ENCODE measurements around the gene TWNK.

TWNK gene

GRCh38 chr10:100960251-100960650 is 27.1 kb upstream of the TWNK start:
- no peak for DNase-seq (ENCODE audit: low read depth)
- no peak for TF ChIP-seq CTCF (IDR thresholded peaks at IDR 0.05; ENCODE audit: low read depth, low read length, missing control alignments)
- H3K4me3 ChIP-seq (ENCODE audit: low read depth, low read length), result no peak overlapping the region

- no peak overlapping the region for H3K4me3 ChIP-seq (ENCODE audit: low read depth, low read length)
- TF ChIP-seq CTCF (IDR thresholded peaks at IDR 0.05; ENCODE audit: low read depth, low read length, missing control alignments), result no peak
- no peak for DNase-seq (ENCODE audit: low read depth)
Observed at GRCh38 chr10:100962351-100963080, 24.8 kb upstream of the TWNK start.

DNA sequence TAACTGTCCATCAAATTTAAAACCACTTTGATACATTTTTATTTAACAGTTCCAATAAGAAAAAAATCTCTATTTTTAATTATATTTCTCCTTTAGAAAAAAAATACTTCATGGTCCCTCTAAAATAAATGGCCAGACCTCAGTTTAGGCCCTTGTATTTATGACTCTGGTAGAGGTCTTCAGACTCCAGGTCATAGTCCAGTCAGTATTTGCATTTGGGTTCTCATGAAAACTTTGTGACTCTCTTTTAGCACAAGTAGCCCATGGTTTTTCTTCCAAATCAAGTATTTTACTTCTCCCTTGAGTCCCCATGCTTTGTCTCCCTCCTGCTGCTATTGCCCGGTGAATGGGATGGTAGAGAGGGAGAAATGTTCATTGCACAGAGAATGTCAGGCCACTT is 23.5 kb upstream of the TWNK start:
- no peak overlapping the region for H3K4me3 ChIP-seq (ENCODE audit: low read depth, low read length)
- DNase-seq (ENCODE audit: low read depth), result no peak
- TF ChIP-seq CTCF (IDR thresholded peaks at IDR 0.05; ENCODE audit: low read depth, low read length, missing control alignments), result no peak

DNA sequence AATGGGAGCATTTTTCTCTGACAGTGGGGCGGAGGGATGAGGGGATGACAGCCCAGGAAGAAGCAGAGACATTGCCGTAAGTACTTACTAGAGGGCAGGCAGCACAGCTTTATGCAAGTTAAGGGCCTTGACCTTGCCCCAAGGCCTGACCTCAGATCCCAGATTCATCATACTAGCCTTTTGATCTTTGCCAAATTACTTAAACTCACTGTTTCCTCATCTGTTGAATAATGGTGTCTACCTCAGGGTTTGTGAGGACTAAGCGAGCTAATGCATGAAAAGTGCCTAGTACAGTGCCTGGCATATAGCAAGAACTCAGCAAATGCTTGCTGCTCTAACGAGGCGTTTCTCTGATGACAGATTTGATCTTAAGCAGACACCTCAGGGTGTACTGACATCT is 21.5 kb upstream of the TWNK start:
- TF ChIP-seq CTCF (IDR thresholded peaks at IDR 0.05; ENCODE audit: low read depth, low read length, missing control alignments), result no peak
- DNase-seq (ENCODE audit: low read depth), result no peak
- H3K4me3 ChIP-seq (ENCODE audit: low read depth, low read length), result no peak overlapping the region

GRCh38 chr10:100966887-100967286 is 20.5 kb upstream of the TWNK start:
- no peak overlapping the region for H3K4me3 ChIP-seq (ENCODE audit: low read depth, low read length)
- TF ChIP-seq CTCF (IDR thresholded peaks at IDR 0.05; ENCODE audit: low read depth, low read length, missing control alignments), result no peak
- no peak for DNase-seq (ENCODE audit: low read depth)

GRCh38 chr10:100967332-100967731 is 20.0 kb upstream of the TWNK start:
- no peak for TF ChIP-seq CTCF (IDR thresholded peaks at IDR 0.05; ENCODE audit: low read depth, low read length, missing control alignments)
- no peak for DNase-seq (ENCODE audit: low read depth)
- H3K4me3 ChIP-seq (ENCODE audit: low read depth, low read length), result no peak overlapping the region

DNA sequence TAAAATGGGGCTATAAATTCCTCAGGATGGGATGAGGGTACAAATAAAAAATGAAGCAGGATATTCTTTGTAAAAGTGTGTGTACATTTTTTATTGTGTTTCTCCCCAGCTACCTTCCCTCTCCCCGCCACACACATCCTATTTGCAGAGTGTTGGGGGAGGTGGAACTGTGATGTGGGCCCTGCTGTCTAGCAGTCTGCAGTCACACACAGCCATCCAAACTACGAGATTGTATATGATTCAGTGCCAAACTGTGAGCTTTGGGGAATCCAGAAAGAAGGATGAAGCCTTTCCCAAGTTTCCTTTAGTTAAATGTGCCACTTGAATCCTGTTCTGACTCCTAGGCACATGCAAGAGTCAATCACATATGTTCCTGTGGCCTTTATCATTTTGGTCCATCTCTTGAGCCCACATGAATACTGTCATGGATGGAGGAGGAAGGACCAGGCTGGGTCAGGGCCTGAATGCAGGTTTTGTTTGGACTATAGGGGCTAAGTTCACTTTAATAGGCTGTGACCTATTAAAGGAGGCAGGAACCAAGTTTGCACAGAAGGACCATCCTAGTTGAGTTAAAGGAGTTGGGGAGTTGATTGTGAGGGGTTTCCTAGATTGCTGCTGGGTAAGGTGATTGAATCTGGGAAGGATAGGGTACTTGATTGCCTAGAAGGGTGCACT is 19.1 kb upstream of the TWNK start:
- no peak for TF ChIP-seq CTCF (IDR thresholded peaks at IDR 0.05; ENCODE audit: low read depth, low read length, missing control alignments)
- DNase-seq (ENCODE audit: low read depth), result no peak
- H3K4me3 ChIP-seq (ENCODE audit: low read depth, low read length), result no peak overlapping the region

All from GM12864 (cell line).